Endodermal cell (in vitro differentiated cells): ENCODE data around the gene ST7. TPM values are rescaled to one million over a fixed set of nuclear protein-coding genes. Genes with fewer than 3 reads are reported as not detected.

ENCODE experiments used
- DNase-seq: peaks from one replicate; pipeline ENCODE4 v3.0.0-alpha.2; 2017
- H3K27ac ChIP-seq: 2 replicates; pipeline ENCODE4 v1.5.1; 2013; ENCODE audit warnings: mild to moderate bottlenecking, low read depth, low read length, moderate library complexity
- H3K27me3 ChIP-seq: 2 replicates; pipeline ENCODE4 v1.6.1; 2013; ENCODE audit warnings: mild to moderate bottlenecking, low read length, moderate library complexity; ENCODE audit not compliant: insufficient read depth, control insufficient read depth, poor library complexity, severe bottlenecking
- H3K36me3 ChIP-seq: 2 replicates; pipeline ENCODE4 v1.7.0; 2013; ENCODE audit warnings: mild to moderate bottlenecking, low read length, moderate library complexity; ENCODE audit not compliant: control insufficient read depth, insufficient read depth
- H3K4me1 ChIP-seq: one replicate; pipeline ENCODE4 v1.7.0; 2013; ENCODE audit warnings: low read length; ENCODE audit not compliant: control insufficient read depth, insufficient read depth
- H3K4me3 ChIP-seq: 2 replicates; pipeline ENCODE4 v1.5.1; 2013; ENCODE audit warnings: mild to moderate bottlenecking, low read length, moderate library complexity
- H3K9ac ChIP-seq: 2 replicates; pipeline ENCODE4 v1.6.1; 2013; ENCODE audit warnings: mild to moderate bottlenecking, low read length, moderate library complexity; ENCODE audit not compliant: poor library complexity, severe bottlenecking; ENCODE audit errors: extremely low read depth
- H3K9me3 ChIP-seq: 2 replicates; pipeline ENCODE4 v1.6.1; 2013; ENCODE audit warnings: mild to moderate bottlenecking, low read length, moderate library complexity; ENCODE audit not compliant: control insufficient read depth
- H3K27ac Mint-ChIP-seq: 2 replicates; pipeline ENCODE4 v1.8.0; 2020; ENCODE audit warnings: mixed read lengths
- H3K27me3 Mint-ChIP-seq: 2 replicates; pipeline ENCODE4 v1.8.0; 2021; ENCODE audit warnings: mild to moderate bottlenecking, mixed read lengths; ENCODE audit not compliant: insufficient read depth
- H3K36me3 Mint-ChIP-seq: 2 replicates; pipeline ENCODE4 v1.8.0; 2020; ENCODE audit warnings: low read depth, mixed read lengths
- H3K4me1 Mint-ChIP-seq: 2 replicates; pipeline ENCODE4 v1.8.0; 2020; ENCODE audit warnings: mixed read lengths
- H3K4me3 Mint-ChIP-seq: 2 replicates; pipeline ENCODE4 v1.8.0; 2020; ENCODE audit warnings: mild to moderate bottlenecking, moderate library complexity, mixed read lengths
- H3K9me3 Mint-ChIP-seq: 2 replicates; pipeline ENCODE4 v1.8.0; 2020; ENCODE audit warnings: mild to moderate bottlenecking, mixed read lengths
- WGBS, 2 experiments: methylation state at CpG; one replicate each; pipeline versions ENCODE4 v1.1.5 to v1.1.7; 2013; ENCODE audit warnings: missing lambda C conversion rate in 2 of 2, mixed read lengths in 1 of 2; ENCODE audit not compliant: insufficient coverage in 1 of 2, insufficient read length in 1 of 2; 5-methylcytosine and 5-hydroxymethylcytosine counted together
- total RNA-seq, 2 donors: library from RNA; stranded (reverse); fragmentation: NEBNext Ultra II Directional in 1 of 2; extraction: Animal tissue kit (Norgen Biotek cat#: 25700) in 1 of 2; gene quantifications; 2 replicates in 1 of 2; 3 replicates in 1 of 2; pipeline ENCODE4 v1.2.1, GENCODE V29; 2021
- TF ChIP-seq, protein P1 (sequence below): fragments of 200-600 bp; sonication (generic); conservative IDR thresholded peaks from 2 replicates; pipeline ENCODE4 v1.5.0; 2021; ENCODE audit warnings: antibody characterized with exemption, mild to moderate bottlenecking

ST7 gene
- total RNA-seq, 2 donors from 2014 or later, result 6.4 to 8.9 TPM

DNA sequence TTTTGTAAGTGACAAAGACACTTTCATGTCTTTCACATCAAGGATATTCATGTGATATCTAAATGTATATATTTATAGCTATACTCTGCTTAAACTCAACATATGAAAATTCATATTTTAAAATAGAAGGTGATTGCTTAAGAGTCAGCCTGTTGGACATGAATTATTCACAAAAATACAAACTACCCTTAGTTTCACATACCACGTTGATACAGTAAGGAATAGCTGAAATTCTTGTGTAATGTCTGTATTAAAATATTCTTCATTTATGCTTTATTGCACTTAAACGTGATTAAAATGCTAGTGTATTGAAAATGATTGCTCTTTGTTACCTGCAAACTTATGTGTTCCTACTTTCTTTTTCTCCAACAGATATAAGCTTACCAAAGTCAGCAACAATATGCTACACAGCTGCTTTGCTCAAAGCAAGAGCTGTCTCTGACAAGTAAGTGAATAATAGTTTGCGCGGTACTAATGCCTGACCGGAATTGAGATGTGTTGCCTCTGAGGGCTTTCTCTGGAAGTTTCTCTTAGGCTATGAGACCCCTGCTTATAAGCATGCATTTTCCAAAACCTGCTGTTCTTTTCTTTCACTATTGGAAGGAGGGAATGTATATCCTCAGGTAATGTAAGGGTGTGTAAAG is 235.8 kb downstream of the ST7 start:
- Histone ChIP-seq H3K27ac (no peak overlapping the region), H3K27me3 (no peaks in the 10 kb centered on the region), H3K4me1 (no peaks in the 10 kb centered on the region), H3K9me3 (no peaks in the 10 kb centered on the region), H3K36me3 (no peaks in the 10 kb centered on the region), H3K9ac (no peak overlapping the region), H3K4me3 (no peak overlapping the region)
- TF ChIP-seq, protein P1, sequence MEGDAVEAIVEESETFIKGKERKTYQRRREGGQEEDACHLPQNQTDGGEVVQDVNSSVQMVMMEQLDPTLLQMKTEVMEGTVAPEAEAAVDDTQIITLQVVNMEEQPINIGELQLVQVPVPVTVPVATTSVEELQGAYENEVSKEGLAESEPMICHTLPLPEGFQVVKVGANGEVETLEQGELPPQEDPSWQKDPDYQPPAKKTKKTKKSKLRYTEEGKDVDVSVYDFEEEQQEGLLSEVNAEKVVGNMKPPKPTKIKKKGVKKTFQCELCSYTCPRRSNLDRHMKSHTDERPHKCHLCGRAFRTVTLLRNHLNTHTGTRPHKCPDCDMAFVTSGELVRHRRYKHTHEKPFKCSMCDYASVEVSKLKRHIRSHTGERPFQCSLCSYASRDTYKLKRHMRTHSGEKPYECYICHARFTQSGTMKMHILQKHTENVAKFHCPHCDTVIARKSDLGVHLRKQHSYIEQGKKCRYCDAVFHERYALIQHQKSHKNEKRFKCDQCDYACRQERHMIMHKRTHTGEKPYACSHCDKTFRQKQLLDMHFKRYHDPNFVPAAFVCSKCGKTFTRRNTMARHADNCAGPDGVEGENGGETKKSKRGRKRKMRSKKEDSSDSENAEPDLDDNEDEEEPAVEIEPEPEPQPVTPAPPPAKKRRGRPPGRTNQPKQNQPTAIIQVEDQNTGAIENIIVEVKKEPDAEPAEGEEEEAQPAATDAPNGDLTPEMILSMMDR, result no peak
- Mint-ChIP-seq H3K36me3 (no peaks in the 10 kb centered on the region), H3K4me3 (no peak overlapping the region), H3K9me3 (no peaks in the 10 kb centered on the region), H3K27ac (no peak overlapping the region), H3K4me1 (no peaks in the 10 kb centered on the region), H3K27me3 (no peaks in the 10 kb centered on the region)
- WGBS, 2 experiments, result 93 to 96% methylated on average over 3 to 4 of the region's 5 CpGs
- DNase-seq, result no peak

DNA sequence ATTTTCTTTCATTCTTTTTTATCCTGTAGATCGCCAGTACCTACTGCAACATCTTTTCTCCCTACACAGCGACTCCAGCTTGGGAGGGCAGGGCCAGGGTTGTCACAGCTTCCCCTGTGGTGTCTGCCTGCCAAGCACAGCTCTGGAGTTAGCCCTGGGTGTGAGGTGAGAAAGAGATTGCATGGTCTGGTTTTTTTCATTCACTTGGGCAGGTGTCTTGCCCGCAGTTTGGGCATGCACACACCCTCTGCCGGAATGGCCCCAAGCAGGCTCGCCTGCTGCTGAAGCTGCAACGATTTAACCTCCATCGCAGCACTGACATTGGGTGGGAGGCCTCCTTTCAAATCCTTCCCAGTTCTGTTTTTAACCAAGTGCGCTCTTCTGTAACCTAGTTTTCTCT is 236.8 kb downstream of the ST7 start:
- Histone ChIP-seq H3K4me3 (no peak overlapping the region), H3K27me3 (no peaks in the 10 kb centered on the region), H3K4me1 (no peaks in the 10 kb centered on the region), H3K9ac (no peak overlapping the region), H3K27ac (no peak overlapping the region), H3K36me3 (no peaks in the 10 kb centered on the region), H3K9me3 (no peaks in the 10 kb centered on the region)
- H3K27me3 Mint-ChIP-seq, result no peaks in the 10 kb centered on the region
- H3K9me3 Mint-ChIP-seq, result no peaks in the 10 kb centered on the region
- no peaks in the 10 kb centered on the region for H3K36me3 Mint-ChIP-seq
- H3K27ac Mint-ChIP-seq, result no peak overlapping the region
- DNase-seq, result no peak
- peaks cover 6% of the 10 kb centered on the region for H3K4me1 Mint-ChIP-seq
- H3K4me3 Mint-ChIP-seq, result no peak overlapping the region
- TF ChIP-seq, protein P1, result no peak
- 93 to 98% methylated on average over 6 to 8 of the region's 8 CpGs for WGBS, 2 experiments

DNA sequence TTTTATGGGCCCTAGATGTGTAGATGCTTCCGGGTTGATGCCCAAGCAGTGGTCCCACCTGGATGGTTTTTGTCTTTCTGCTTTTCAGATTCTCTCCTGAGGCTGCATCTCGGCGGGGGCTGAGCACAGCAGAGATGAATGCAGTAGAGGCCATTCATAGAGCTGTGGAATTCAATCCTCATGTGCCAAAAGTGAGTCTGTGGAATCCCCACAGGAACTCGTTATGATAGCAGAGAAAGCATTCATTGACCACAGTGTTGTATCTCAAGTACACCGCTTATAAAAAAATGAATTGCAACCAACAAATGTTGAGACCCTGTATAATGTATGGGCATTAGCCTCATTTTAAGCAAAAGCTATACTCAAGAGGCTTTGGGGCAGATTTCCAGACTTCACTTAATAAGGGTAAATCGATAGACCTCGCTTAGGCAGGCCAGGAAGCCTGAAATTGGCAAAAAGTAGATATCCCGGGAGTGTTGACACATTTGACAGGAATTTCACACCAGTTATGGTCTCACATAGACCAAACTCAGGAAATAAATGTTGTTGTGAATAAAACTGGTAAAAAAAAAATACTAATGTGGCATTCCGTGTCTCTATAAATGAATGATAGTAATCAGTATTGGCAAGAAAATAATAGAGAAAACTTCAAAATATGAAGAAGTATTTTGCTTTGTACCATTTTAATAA is 237.6 kb downstream of the ST7 start:
- H3K27ac Mint-ChIP-seq, result no peak overlapping the region
- H3K4me3 Mint-ChIP-seq, result no peak overlapping the region

More for the DNA sequence above, 237.6 kb downstream of the ST7 start:
- Histone ChIP-seq H3K9ac (no peak overlapping the region), H3K36me3 (no peaks in the 10 kb centered on the region), H3K27me3 (no peaks in the 10 kb centered on the region), H3K27ac (no peak overlapping the region), H3K4me3 (no peak overlapping the region), H3K4me1 (no peaks in the 10 kb centered on the region), H3K9me3 (no peaks in the 10 kb centered on the region)
- no peaks in the 10 kb centered on the region for H3K36me3 Mint-ChIP-seq
- 93 to 94% methylated on average over 6 to 9 of the region's 9 CpGs for WGBS, 2 experiments
- H3K4me1 Mint-ChIP-seq, result peaks cover 6% of the 10 kb centered on the region
- TF ChIP-seq, protein P1, result no peak
- H3K9me3 Mint-ChIP-seq, result no peaks in the 10 kb centered on the region
- no peak for DNase-seq
- no peaks in the 10 kb centered on the region for H3K27me3 Mint-ChIP-seq
